ENCODE results near the gene UBASH3B. TPM values are rescaled to one million over a fixed set of nuclear protein-coding genes. Genes with fewer than 3 reads are reported as not detected.

UBASH3B gene
- total RNA-seq, 1 experiment from 2014 or later, result 12.8 TPM

DNA sequence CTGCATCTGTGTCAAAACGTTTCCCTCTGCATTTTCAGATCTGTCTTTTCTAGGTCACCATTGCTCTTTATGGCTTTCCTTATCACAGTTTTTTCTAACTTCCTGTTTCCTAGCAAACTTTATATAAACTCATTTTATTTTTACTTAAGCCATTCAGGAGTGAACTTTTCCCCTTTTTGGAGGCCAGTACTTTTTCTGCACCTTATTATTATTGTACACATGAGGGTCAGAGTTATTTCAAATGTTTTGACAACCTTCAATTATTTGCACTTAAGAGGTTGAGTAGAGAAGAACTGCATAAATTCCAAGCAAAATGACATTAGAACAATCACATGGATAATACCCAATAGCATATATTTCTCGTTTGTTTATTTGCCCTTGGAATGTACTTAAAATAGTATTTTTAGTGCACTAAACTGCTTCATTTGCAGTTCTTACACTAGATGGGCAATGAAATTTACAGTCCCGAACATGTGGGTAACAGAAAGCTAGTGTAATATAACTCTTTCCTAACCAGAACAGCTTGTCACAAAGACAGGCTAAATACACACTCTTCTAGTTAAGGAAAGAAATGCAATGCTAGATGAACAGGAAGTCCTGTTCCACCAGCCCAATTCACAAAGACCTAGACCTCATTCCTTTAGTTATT, 79.5 kb downstream of the UBASH3B start:
- no peak for DNase-seq (ENCODE audit: low read depth, low spot score)
- in situ Hi-C loops (cut with HindIII; ENCODE audit: low pct_unique_long_range_greater_than_20kb, low sequenced_read_pairs), result no loop called here

DNA sequence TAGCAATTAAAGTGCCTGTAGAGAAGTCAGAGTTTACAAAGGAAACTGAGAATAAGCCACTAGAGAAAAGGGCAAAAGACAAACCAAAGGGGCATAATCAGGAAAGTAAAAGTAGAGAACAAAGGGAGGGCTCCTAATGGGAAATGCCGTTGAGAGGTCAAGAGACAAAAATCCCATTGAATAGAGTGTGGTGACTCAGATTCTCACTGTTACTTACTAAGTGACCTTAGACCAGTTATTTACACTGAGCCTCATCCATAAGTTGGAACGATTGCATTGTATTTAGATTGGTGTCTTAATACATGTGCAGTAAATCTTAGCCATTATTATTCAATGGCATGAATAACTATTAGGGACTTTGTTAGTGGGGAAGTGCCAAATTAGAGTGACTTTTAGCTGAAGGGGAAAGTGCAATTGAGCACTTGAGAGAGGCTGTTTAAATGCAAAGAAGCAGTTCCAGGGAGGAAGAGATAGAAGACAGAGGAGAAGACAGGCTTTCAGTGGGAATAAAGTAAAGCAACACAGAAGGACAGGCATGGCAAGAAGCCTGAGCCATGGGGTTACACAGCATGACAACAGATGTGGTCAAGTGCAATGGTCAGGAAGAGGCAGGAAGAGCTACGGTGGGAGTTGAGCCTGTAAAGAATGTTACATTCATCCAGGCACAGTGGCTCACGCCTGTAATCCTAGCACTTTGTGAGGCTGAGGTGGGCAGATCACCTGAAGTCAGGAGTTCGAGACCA, 82.6 kb downstream of the UBASH3B start:
- DNase-seq (ENCODE audit: low read depth, low spot score), result peak; percentile 65
- in situ Hi-C loops (cut with HindIII; ENCODE audit: low pct_unique_long_range_greater_than_20kb, low sequenced_read_pairs), result no loop called here

DNA sequence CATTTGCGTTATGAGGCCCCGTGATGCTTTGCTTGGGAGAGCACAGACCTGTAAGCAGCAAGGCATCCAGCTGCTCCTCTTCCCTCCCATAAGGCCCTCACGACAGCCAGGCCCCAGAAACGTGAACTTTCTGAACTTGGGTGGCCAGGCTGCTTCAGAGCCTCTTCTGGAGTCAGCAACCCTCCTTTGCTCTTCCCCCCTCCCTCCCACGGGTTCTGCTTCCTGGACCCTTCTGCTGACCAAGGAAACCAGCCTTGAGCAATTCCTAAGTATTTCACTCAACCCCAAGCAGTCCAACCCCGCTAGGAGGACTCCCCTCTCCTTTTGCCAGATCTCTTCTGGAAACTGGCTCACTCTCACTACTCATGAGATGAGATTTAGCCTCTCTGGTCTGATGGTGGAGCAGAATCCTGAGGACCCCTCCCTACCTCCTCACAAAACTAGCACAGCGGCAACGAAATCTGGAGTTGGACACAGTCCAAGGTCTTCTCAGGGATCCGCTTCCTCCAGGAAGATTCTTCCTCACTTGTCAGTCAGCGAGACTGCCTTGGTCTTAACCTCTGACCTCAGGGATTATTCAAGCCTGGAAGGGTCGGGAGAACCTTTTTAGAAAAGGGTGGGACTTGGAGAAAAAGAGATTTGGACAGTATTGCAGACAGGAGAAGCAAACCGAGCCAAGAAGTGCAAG, 86.2 kb downstream of the UBASH3B start:
- in situ Hi-C loops (cut with HindIII; ENCODE audit: low pct_unique_long_range_greater_than_20kb, low sequenced_read_pairs), result no loop called here
- DNase-seq (ENCODE audit: low read depth, low spot score), result no peak

DNA sequence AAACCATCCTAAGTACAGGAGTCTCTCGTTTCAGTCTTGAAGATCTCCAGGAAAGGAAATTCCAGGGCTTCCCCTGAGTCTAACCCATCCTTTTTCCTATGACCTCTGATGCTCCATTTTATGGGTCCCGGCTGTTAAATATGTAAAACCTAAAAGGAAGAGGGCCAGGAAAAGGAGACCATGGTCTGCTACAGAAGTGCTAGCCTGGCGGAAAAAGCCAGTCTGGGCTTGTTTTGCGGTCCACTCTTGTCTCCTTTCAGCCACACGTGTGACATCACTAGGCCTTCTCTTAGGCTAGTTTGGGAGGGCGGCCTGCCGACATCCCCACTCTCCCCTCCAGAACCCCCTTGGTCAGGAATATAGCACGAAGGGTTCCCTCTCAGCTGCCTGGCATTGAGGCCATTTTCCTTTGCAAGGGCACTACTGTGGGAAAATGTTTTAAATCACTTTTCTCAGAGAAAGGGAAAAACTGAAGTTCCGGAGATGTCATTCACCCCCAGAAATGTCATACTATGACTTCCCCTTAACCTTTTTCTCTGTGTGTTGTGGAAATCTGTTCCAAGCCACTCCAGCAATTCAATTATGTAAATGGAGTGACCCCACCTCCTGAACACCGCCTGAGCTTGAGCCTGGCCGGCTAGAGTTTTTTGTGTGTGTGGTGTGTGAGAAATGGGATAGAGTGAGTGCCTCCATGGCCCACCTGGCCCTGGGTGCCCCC, 86.9 kb downstream of the UBASH3B start:
- in situ Hi-C loops (cut with HindIII; ENCODE audit: low pct_unique_long_range_greater_than_20kb, low sequenced_read_pairs), result no loop called here

DNA sequence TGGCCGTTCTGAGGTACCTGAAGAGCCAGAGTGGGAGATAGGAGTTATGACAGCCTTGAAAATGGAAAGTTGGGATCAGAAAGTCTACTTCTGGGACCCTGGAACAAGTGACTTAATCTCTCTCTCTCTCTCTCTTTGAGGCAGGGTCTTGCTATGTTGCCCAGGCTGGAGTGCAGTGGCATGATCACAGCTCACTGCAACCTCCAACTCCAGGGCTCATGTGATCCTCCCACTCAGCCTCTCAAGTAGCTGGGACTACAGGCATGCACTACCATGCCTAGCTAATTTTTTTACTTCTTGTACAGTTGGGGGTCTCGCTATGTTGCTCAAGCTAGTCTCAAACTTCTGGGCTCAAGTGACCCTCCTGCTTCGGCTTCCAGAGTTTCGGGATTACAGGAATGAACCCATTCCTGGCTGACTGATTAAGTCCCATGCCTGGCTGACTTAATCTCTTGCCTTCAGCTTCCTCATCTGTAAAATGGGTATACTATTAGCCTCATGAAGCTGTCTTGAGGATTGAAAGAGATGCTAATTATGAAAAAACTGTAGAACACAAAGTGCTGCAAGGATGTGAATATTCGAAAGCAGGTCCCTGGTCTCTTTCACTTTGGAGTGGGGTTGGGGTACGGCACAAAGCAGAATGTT, 87.7 kb downstream of the UBASH3B start:
- DNase-seq (ENCODE audit: low read depth, low spot score), result no peak
- in situ Hi-C loops (cut with HindIII; ENCODE audit: low pct_unique_long_range_greater_than_20kb, low sequenced_read_pairs), result no loop called here

More for the DNA sequence above, 86.9 kb downstream of the UBASH3B start:
- no peak for DNase-seq (ENCODE audit: low read depth, low spot score)

DNA sequence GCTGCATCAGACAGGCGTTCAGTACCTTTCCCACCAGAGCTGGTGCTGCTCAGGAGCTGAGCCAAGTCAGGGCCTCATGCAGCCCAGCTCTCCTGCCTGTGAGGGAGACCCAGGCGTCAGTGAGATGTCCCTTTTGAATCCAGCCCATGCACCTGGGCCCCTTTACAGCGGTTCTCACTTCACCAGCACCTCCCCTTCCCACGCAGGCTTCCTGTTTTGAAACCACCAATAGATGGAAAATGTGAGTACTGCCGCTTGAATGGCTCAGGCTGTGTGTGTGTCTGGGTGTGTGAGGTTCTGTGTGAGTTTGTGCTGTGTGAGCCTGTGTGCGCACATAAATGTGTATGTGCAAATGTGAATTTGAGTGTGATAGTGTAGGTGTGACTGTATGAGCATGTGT, 88.4 kb downstream of the UBASH3B start:
- no peak for DNase-seq (ENCODE audit: low read depth, low spot score)
- in situ Hi-C loops (cut with HindIII; ENCODE audit: low pct_unique_long_range_greater_than_20kb, low sequenced_read_pairs), result no loop called here

DNA sequence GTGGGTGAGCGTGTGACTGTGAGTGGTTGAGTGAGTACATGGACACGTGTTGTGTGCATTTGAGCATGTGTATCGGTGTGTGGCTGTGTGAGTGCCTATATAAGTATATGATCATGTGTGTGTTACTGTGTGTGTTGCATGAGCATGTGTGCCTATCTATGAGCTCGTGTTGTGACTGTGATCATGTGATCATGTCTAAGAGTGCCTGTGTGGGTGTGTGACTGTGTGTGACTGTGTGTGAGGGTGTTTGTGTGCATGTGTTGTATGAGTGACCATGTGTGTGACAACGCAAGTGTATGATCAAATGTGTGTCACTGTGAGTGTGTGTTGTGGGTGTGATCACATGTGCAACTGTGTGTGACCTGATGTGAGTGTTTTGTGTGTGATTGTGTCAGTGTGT, 88.8 kb downstream of the UBASH3B start:
- DNase-seq (ENCODE audit: low read depth, low spot score), result no peak
- in situ Hi-C loops (cut with HindIII; ENCODE audit: low pct_unique_long_range_greater_than_20kb, low sequenced_read_pairs), result no loop called here

DNA sequence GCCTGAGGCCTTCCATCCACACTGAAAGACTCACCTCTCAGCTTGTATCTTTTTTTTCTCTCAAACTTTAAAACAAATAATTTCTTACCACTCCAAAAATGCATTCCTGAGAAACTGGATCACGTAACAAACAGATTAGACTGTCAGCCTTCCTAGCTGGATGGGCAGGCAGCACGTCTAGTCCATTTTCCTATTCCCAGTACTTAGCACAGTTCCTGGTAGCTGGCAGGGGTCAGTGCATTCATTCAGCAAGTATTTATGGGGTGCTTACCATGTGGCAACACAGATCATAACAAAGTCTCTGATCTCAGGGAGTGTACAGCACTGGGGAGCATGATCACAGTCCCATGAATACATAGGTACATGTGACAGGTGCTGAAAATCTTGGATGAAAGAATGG, 89.6 kb downstream of the UBASH3B start:
- in situ Hi-C loops (cut with HindIII; ENCODE audit: low pct_unique_long_range_greater_than_20kb, low sequenced_read_pairs), result no loop called here

DNA sequence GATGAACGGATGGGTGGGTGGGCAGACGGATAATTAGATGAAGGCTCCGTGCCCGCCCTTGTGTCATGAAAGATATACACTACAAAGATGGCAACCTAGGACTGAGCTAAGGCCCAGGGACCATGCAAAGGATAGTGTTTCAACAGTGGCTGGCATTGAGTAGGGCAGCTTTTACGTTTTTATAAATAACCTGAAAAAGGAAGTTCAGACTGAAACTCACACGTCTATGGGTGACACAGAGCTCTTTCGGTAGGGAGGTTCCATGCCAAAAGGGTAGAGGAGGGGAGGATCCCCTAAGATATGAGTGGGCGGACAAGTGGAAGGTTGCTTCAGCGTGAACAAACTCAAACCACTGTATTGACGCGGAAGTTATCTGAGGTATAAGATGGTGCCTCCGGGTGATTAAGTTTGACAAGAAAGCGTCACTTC, 90.5 kb downstream of the UBASH3B start:
- in situ Hi-C loops (cut with HindIII; ENCODE audit: low pct_unique_long_range_greater_than_20kb, low sequenced_read_pairs), result no loop called here
- no peak for DNase-seq (ENCODE audit: low read depth, low spot score)

More for the DNA sequence above, 89.6 kb downstream of the UBASH3B start:
- no peak for DNase-seq (ENCODE audit: low read depth, low spot score)

DNA sequence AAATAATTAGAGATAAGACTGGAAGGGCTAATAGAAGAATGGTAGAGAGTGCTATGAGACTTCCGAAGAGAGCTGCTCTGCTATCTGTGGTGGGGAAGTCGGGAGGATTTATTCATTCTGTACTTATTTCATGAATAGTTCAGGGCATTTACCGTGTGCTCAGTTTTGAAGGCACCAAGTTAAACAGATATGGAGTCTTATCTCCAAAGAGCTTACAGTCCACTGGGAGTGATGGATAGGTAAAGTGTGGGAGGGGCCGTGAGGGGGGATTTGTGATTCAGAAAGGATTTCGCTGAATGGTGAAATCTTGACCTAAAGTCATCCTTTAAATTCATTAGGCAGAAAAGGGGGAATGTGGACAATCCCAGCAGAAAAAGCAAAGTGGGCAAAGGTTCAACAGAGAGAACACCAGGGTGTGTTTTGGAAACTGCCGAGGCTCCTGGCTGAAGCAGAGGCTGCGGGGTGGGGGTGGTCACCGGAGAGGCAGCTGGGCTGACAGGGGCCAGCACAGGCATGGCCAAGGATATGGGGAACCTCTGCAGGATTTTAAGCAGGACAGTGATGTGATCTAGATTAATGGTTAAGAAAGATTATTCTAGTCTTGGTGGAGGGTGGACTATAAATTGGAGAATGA, 91.2 kb downstream of the UBASH3B start:
- no peak for DNase-seq (ENCODE audit: low read depth, low spot score)
- in situ Hi-C loops (cut with HindIII; ENCODE audit: low pct_unique_long_range_greater_than_20kb, low sequenced_read_pairs), result no loop called here

DNA sequence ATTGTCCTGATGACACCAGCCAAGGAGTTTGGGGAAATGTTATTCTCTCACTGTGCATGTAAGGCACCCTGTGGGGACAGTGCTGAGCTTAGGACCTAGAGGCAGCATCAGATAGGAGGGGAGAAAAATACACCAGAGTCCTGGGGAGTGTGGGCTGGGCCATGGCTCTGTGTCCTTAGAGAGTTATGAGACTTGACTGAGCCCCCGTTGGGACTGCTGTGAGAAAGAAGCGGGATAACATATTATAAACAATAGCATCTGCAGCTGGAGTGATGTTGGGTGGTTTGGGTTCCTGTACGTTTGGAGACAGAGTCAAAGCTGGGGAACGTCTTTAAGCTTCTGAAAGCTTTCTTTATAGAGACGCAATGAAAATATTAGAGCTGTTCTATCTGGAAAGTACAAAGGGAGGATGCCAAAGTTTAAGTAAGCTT, 91.8 kb downstream of the UBASH3B start:
- no peak for DNase-seq (ENCODE audit: low read depth, low spot score)
- in situ Hi-C loops (cut with HindIII; ENCODE audit: low pct_unique_long_range_greater_than_20kb, low sequenced_read_pairs), result no loop called here

DNA sequence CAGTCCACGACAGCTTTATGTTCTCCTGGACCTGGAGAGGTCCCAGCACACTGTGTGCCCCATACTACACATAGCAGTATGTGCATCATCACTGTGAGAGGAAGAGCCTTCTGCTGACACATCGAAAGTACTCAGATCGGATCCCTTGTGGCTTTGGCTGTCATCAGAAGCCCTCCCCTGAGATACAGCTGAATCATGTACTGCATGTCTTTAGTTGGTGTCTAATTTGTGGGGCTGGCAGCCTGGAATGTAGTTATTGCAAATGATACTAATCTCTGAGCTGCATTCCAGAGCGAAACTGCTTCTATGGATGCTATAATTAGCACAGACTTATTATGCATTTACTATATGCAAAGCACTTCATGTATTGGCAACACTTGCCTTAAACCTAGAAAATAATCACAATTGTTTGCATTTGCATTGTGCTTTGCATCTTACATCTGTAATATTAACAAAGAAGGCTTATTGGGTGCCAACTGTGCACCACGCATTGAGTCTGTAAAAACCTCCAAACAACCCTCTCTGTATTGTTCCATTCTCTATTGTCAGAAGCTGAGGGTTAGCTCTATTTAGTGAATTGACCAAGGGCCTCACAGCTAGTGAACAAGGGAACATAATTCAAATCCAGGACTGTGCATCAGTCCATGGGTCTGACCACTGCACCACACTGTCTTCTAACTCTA, 93.6 kb downstream of the UBASH3B start:
- in situ Hi-C loops (cut with HindIII; ENCODE audit: low pct_unique_long_range_greater_than_20kb, low sequenced_read_pairs), result no loop called here
- no peak for DNase-seq (ENCODE audit: low read depth, low spot score)

DNA sequence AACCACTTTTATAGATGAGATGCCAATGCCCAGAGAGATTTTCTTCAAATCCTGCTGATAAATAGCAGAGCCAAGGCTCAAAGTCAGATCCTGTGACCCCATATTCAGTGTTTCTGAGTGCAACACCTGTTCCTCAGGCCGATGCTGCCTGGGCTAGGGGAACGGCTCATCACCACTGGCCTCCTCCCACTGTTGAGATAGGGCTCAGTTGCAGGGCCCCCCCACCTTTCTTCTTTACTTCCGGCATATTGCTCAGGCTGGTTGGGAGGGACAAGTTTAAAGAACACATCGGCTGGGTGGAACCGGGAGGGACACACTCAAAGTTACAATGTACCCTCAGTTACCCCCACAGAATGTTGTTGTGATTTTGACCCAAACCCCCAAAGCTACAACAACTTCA, 94.5 kb downstream of the UBASH3B start:
- DNase-seq (ENCODE audit: low read depth, low spot score), result no peak
- in situ Hi-C loops (cut with HindIII; ENCODE audit: low pct_unique_long_range_greater_than_20kb, low sequenced_read_pairs), result no loop called here

DNA sequence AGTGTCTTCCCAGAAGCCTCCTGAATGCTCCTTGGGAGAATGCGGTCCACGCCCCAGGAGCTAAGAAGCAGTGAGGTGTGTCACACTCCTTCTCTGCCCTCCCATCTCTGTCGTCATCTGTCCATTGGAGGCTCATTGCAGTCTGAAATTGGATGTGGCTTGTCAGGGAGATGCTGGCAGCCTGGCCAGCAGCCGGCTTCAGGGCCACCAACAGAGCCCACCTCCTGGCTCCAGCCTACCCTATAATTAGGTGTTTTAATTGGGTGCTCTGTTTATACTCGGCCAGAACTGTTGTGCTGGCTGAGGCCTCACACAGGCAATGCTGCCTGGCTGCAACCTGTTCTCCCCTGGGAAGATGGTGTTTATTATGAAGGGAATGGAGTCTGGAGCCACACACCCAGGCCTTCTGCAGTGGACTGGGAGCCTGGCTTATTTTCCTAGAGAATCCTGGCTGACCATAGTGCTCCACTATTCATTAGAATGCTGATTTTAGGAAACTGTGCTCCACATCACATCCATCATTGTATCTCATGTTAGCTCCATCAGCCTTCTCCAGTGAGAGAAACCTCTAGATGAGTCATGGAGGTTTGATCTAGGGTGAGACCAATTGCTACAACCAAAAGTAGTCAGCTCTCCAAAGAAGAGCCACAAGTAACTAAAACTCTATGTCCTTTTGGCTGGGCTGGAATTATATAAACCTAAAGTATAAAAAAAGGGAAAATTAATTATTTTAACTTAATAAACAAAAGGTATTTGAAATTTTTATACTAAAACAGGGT, 96.0 kb downstream of the UBASH3B start:
- DNase-seq (ENCODE audit: low read depth, low spot score), result no peak
- in situ Hi-C loops (cut with HindIII; ENCODE audit: low pct_unique_long_range_greater_than_20kb, low sequenced_read_pairs), result no loop called here

DNA sequence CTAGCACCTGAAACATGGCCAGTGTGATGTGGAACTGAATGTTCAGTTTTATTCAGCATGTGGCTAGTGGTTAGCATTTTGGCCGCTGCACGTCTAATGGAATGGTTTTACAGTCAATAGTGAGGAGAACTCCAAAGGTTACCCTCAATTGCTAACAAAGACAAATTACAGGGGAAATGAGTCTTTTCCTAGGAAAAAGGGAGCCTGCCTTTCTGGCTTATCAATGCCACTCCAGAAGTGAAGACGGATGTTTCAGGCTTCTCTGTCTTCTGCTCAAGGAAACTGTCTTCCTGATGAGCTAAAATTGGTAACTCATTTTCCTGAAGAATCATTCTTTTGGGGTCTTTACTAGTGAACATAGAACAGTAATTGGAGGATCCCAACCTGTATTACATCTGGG, 98.5 kb downstream of the UBASH3B start:
- DNase-seq (ENCODE audit: low read depth, low spot score), result no peak
- in situ Hi-C loops (cut with HindIII; ENCODE audit: low pct_unique_long_range_greater_than_20kb, low sequenced_read_pairs), result no loop called here
